ENCODE results near the gene APOE. TPM values are rescaled to one million over a fixed set of nuclear protein-coding genes. Genes with fewer than 3 reads are reported as not detected.
A peak's percentile ranks its signal among the peaks of the same experiment; 100 is the strongest.
"Not testable (repeated sequence)": the region's sequence is repeated elsewhere in the genome, so short reads cannot be mapped to it uniquely, and the experiment has no call there.

APOE gene
- total and polyA plus RNA-seq, 8 donors: 13.4 to 485 (median 119) TPM

- Histone ChIP-seq H3K27me3 (peaks cover 0 to 32% (median 0%) of the 10 kb centered on the region in 3 donors), H3K36me3 (no peaks in the 10 kb centered on the region), H3K27ac (no peak overlapping the region), H3K9me3 (no peaks in the 10 kb centered on the region), H3K4me3 (no peak overlapping the region), H3K4me1 (peaks cover 12 to 35% (median 20%) of the 10 kb centered on the region in 4 donors)
- 31 to 67% (median 50%) methylated on average over 5 to 6 of the region's 6 CpGs for WGBS, 5 donors
- peak in 1 of 2 donors; percentile 59 for DNase-seq
- TF ChIP-seq EP300 (IDR thresholded peaks at IDR 0.05) (no peak), CTCF (IDR thresholded peaks at IDR 0.05) (no peak), POLR2AphosphoS5 (IDR thresholded peaks at IDR 0.05) (no peak), POLR2A (IDR thresholded peaks at IDR 0.05) (no peak)
- intact Hi-C loops (cut with DNase I; ENCODE audit: low total_unique reads): no loop called here
These were observed 7.3 kb downstream of the APOE start for GRCh38 chr19:44912854-44913253.

- H3K27ac ChIP-seq: peak overlapping the region in 2 of 5 donors; percentile 32 to 61
- peaks cover 12 to 35% (median 20%) of the 10 kb centered on the region in 4 donors for H3K4me1 ChIP-seq
- intact Hi-C loops (cut with DNase I; ENCODE audit: low total_unique reads); H3K36me3 ChIP-seq; H3K9me3 ChIP-seq: not testable (repeated sequence)
- H3K27me3 ChIP-seq: peaks cover 0 to 28% (median 0%) of the 10 kb centered on the region in 3 donors
- DNase-seq: peak in 1 of 2 donors; percentile 22
- H3K4me3 ChIP-seq: peak overlapping the region; percentile 46 to 52 (median 49)
- WGBS, 5 donors: 40 to 48% (median 45%) methylated on average over 22 to 23 of the region's 23 CpGs
These were observed 8.2 kb downstream of the APOE start for GRCh38 chr19:44913512-44914432.

GRCh38 chr19:44914433-44915206, 9.0 kb downstream of the APOE start, which contains the start of gene APOC1:
APOC1 (plus strand) TSS chr19:44914608; CDS start chr19:44914892, 284 bp downstream.
- H3K27ac ChIP-seq: peak within 1 kb of the TSS in 4 of 5 donors; percentile 56 to 61 (median 58)

GRCh38 chr19:44924243-44924725, 18.7 kb downstream of the APOE start:
- peak overlapping the region in 4 of 5 donors; percentile 44 to 72 (median 62) for H3K27ac ChIP-seq
- no peaks in the 10 kb centered on the region for H3K9me3 ChIP-seq
- no peaks in the 10 kb centered on the region for H3K36me3 ChIP-seq
- WGBS, 5 donors: 52 to 64% (median 56%) methylated on average over 8 of the region's 8 CpGs
- H3K4me1 ChIP-seq: peaks cover 5 to 37% (median 15%) of the 10 kb centered on the region in 4 donors
- peaks cover 0 to 4% (median 0%) of the 10 kb centered on the region in 3 donors for H3K27me3 ChIP-seq
- TF ChIP-seq CTCF (IDR thresholded peaks at IDR 0.05): no peak
- no peak for TF ChIP-seq POLR2AphosphoS5 (IDR thresholded peaks at IDR 0.05)
- no peak for TF ChIP-seq POLR2A (IDR thresholded peaks at IDR 0.05)
- no peak for TF ChIP-seq EP300 (IDR thresholded peaks at IDR 0.05)
- no peak for DNase-seq
- intact Hi-C loops (cut with DNase I; ENCODE audit: low total_unique reads): no loop called here
- no peak overlapping the region for H3K4me3 ChIP-seq

More at GRCh38 chr19:44914433-44915206, 9.0 kb downstream of the APOE start, which contains the start of gene APOC1:
- Histone ChIP-seq H3K4me1 (peaks cover 12 to 35% (median 20%) of the 10 kb centered on the region in 4 donors), H3K27me3 (peaks cover 0 to 28% (median 0%) of the 10 kb centered on the region in 3 donors), H3K4me3 (peak within 1 kb of the TSS; percentile 46 to 52 (median 49))
- H3K9me3 ChIP-seq; H3K36me3 ChIP-seq; intact Hi-C loops (cut with DNase I; ENCODE audit: low total_unique reads): not testable (repeated sequence)
- 3 to 9% (median 5%) methylated on average over 24 to 28 of the region's 28 CpGs for WGBS, 5 donors
- DNase-seq: peak; percentile 86 to 96
